HG03175 (cell line): ENCODE results near the gene PNLIP.

Experiments
- ATAC-seq: cut with Tn5 transposase; IDR thresholded peaks from one replicate; pipeline ENCODE4 v1.9.1; 2021; ENCODE audit warnings: mild to moderate bottlenecking, moderate library complexity; ENCODE audit not compliant: unreplicated experiment

PNLIP gene

GRCh38 chr10:116613471-116613870 lies 67.7 kb downstream of the PNLIP start:
- no peak for ATAC-seq

- no peak for ATAC-seq
These were observed 69.1 kb downstream of the PNLIP start for GRCh38 chr10:116614796-116615195.

GRCh38 chr10:116615199-116615776 lies 69.6 kb downstream of the PNLIP start:
- ATAC-seq = no peak
